ENCODE results near the gene CAAP1.

- no peak for TF ChIP-seq POLR2A (IDR thresholded peaks at IDR 0.05)
- no peak for TF ChIP-seq CTCF (IDR thresholded peaks at IDR 0.05 in 4 of 5, conservative IDR thresholded peaks at IDR 0.05 in 1 of 5)
Observed at GRCh38 chr9:26801772-26802171, 90.8 kb downstream of the CAAP1 start.

Data from gastrocnemius medialis (tissue), 4 donors.